ENCODE data around the gene COPG2. TPM values are rescaled to one million over a fixed set of nuclear protein-coding genes. Genes with fewer than 3 reads are reported as not detected.

Gene COPG2
- total RNA-seq, 5 donors from 2014 or later (not counting 1 experiment from before 2014, with no cell fraction given): 7.7 to 10.4 (median 8.5) TPM

GRCh38 chr7:130500910-130501309 is 167.6 kb downstream of the COPG2 start:
- Mint-ChIP-seq H3K9me3 (no peaks in the 10 kb centered on the region), H3K27me3 (no peaks in the 10 kb centered on the region), H3K4me1 (no peaks in the 10 kb centered on the region), H3K27ac (no peak overlapping the region), H3K4me3 (no peak overlapping the region), H3K36me3 (peaks cover 42% of the 10 kb centered on the region)
- ChIA-PET CTCF (no interaction called here), POLR2A (no interaction called here)
- no peak overlapping the region for H3K4me3 ChIP-seq (ENCODE audit: control insufficient read depth in 1 of 2, extremely low read depth in 1 of 2, low read length in 1 of 2)
- DNase-seq (no peak), ATAC-seq (replicated peaks in 1 of 4) (no peak)
- peaks cover 5 to 12% of the 10 kb centered on the region in 2 donors for H3K36me3 ChIP-seq (ENCODE audit: control insufficient read depth in 2 of 2, extremely low read depth in 1 of 2, insufficient read depth in 1 of 2, low read length in 1 of 2)
- no CpG with 5 or more reads among the region's 2 CpGs for WGBS (ENCODE audit: insufficient coverage)
- no peak overlapping the region for H3K27ac ChIP-seq (ENCODE audit: low read length)
- no peaks in the 10 kb centered on the region for H3K4me1 ChIP-seq (ENCODE audit: control insufficient read depth in 1 of 2, extremely low read depth in 1 of 2, insufficient read depth in 2 of 2, low read length in 2 of 2)
- H3K9me3 ChIP-seq: no peaks in the 10 kb centered on the region
- H3K27me3 ChIP-seq (replicated peaks in 1 of 2; ENCODE audit: control insufficient read depth in 2 of 2, extremely low read depth in 1 of 2, insufficient read depth in 2 of 2, low read length in 1 of 2): no peaks in the 10 kb centered on the region

DNA sequence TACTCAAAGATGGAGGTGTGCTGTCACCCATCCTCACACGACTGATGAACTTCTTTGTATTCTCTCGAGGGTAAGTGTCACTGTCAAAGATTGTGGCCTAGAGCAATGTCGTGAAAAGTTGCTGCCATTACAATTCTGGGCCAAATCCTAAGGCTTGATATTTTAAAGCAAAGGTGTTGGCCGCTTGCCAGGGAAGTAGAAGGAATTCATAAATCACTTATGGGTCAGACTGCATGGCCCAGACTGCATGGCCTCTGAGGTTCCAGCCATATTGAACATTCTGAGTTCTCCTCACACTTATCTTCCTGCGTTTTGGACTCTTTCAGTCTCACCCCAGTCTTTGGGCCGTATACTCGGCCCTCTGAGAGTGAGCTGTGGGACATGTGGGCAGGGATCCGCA is 168.1 kb downstream of the COPG2 start:
- Mint-ChIP-seq H3K36me3 (peaks cover 42% of the 10 kb centered on the region), H3K27ac (no peak overlapping the region), H3K4me1 (no peaks in the 10 kb centered on the region), H3K4me3 (no peak overlapping the region), H3K9me3 (no peaks in the 10 kb centered on the region), H3K27me3 (no peaks in the 10 kb centered on the region)
- WGBS (ENCODE audit: insufficient coverage): 97% methylated on average over 5 of the region's 8 CpGs
- no peak overlapping the region for H3K4me3 ChIP-seq (ENCODE audit: control insufficient read depth in 1 of 2, extremely low read depth in 1 of 2, low read length in 1 of 2)
- no peaks in the 10 kb centered on the region for H3K4me1 ChIP-seq (ENCODE audit: control insufficient read depth in 1 of 2, extremely low read depth in 1 of 2, insufficient read depth in 2 of 2, low read length in 2 of 2)
- H3K27me3 ChIP-seq (replicated peaks in 1 of 2; ENCODE audit: control insufficient read depth in 2 of 2, extremely low read depth in 1 of 2, insufficient read depth in 2 of 2, low read length in 1 of 2): no peaks in the 10 kb centered on the region
- DNase-seq (no peak), ATAC-seq (replicated peaks in 1 of 4) (no peak)
- ChIA-PET CTCF (no interaction called here), POLR2A (no interaction called here)
- H3K9me3 ChIP-seq: no peaks in the 10 kb centered on the region
- peaks cover 5 to 7% of the 10 kb centered on the region in 2 donors for H3K36me3 ChIP-seq (ENCODE audit: control insufficient read depth in 2 of 2, extremely low read depth in 1 of 2, insufficient read depth in 1 of 2, low read length in 1 of 2)
- no peak overlapping the region for H3K27ac ChIP-seq (ENCODE audit: low read length)

- no peak overlapping the region for H3K4me3 ChIP-seq (ENCODE audit: control insufficient read depth in 1 of 2, extremely low read depth in 1 of 2, low read length in 1 of 2)
- Mint-ChIP-seq H3K36me3 (peaks cover 9% of the 10 kb centered on the region), H3K4me1 (peaks cover 8 to 22% (median 16%) of the 10 kb centered on the region in 3 donors), H3K27me3 (peaks cover 21 to 41% of the 10 kb centered on the region in 2 donors), H3K27ac (no peak overlapping the region), H3K4me3 (no peak overlapping the region), H3K9me3 (no peaks in the 10 kb centered on the region)
- peaks cover 2 to 24% of the 10 kb centered on the region in 2 experiments for H3K4me1 ChIP-seq (ENCODE audit: control insufficient read depth in 1 of 2, extremely low read depth in 1 of 2, insufficient read depth in 2 of 2, low read length in 2 of 2)
- CTCF ChIA-PET: no interaction called here
- H3K36me3 ChIP-seq (ENCODE audit: control insufficient read depth in 2 of 2, extremely low read depth in 1 of 2, insufficient read depth in 1 of 2, low read length in 1 of 2): no peaks in the 10 kb centered on the region
- H3K27ac ChIP-seq (ENCODE audit: low read length): no peak overlapping the region
- ATAC-seq (replicated peaks in 1 of 4) (no peak), DNase-seq (no peak)
- no CpG with 5 or more reads among the region's 2 CpGs for WGBS (ENCODE audit: insufficient coverage)
- peaks cover 0 to 32% of the 10 kb centered on the region in 2 experiments for H3K27me3 ChIP-seq (replicated peaks in 1 of 2; ENCODE audit: control insufficient read depth in 2 of 2, extremely low read depth in 1 of 2, insufficient read depth in 2 of 2, low read length in 1 of 2)
- POLR2A ChIA-PET: no interaction called here
- no peaks in the 10 kb centered on the region for H3K9me3 ChIP-seq
Measured at GRCh38 chr7:130494431-130494858, 174.1 kb downstream of the COPG2 start.

- ATAC-seq (replicated peaks in 1 of 4): no peak
- Mint-ChIP-seq H3K4me3 (peak overlapping the region in 2 of 3 donors; percentile 67 to 80), H3K36me3 (peaks cover 8% of the 10 kb centered on the region), H3K4me1 (peaks cover 8 to 22% (median 16%) of the 10 kb centered on the region in 3 donors), H3K9me3 (no peaks in the 10 kb centered on the region), H3K27me3 (peaks cover 21 to 50% of the 10 kb centered on the region in 2 donors), H3K27ac (no peak overlapping the region)
- 45% methylated on average over 4 of the region's 13 CpGs for WGBS (ENCODE audit: insufficient coverage)
- ChIA-PET CTCF (no interaction called here), POLR2A (no interaction called here)
- no peaks in the 10 kb centered on the region for H3K36me3 ChIP-seq (ENCODE audit: control insufficient read depth in 2 of 2, extremely low read depth in 1 of 2, insufficient read depth in 1 of 2, low read length in 1 of 2)
- peaks cover 0 to 32% of the 10 kb centered on the region in 2 experiments for H3K27me3 ChIP-seq (replicated peaks in 1 of 2; ENCODE audit: control insufficient read depth in 2 of 2, extremely low read depth in 1 of 2, insufficient read depth in 2 of 2, low read length in 1 of 2)
- no peak overlapping the region for H3K27ac ChIP-seq (ENCODE audit: low read length)
- no peak for DNase-seq
- H3K9me3 ChIP-seq: no peaks in the 10 kb centered on the region
- peaks cover 2 to 24% of the 10 kb centered on the region in 2 experiments for H3K4me1 ChIP-seq (ENCODE audit: control insufficient read depth in 1 of 2, extremely low read depth in 1 of 2, insufficient read depth in 2 of 2, low read length in 2 of 2)
- peak overlapping the region in 1 of 2 donors; percentile 64 for H3K4me3 ChIP-seq (ENCODE audit: control insufficient read depth in 1 of 2, extremely low read depth in 1 of 2, low read length in 1 of 2)
Measured at GRCh38 chr7:130493275-130493873, 175.2 kb downstream of the COPG2 start.

GRCh38 chr7:130492523-130493274 is 175.8 kb downstream of the COPG2 start:
- Mint-ChIP-seq H3K36me3 (peaks cover 2% of the 10 kb centered on the region), H3K27ac (no peak overlapping the region), H3K27me3 (peaks cover 21 to 53% of the 10 kb centered on the region in 2 donors), H3K4me1 (peaks cover 8 to 22% (median 16%) of the 10 kb centered on the region in 3 donors), H3K9me3 (no peaks in the 10 kb centered on the region), H3K4me3 (peak overlapping the region; percentile 39 to 80 (median 67))
- WGBS (ENCODE audit: insufficient coverage): 51% methylated on average over 49 of the region's 50 CpGs
- ATAC-seq (replicated peaks in 1 of 4) (no peak), DNase-seq (peak in 2 of 35 experiments; percentile 13 to 16)
- Histone ChIP-seq H3K27ac (ENCODE audit: low read length) (no peak overlapping the region), H3K4me1 (ENCODE audit: control insufficient read depth in 1 of 2, extremely low read depth in 1 of 2, insufficient read depth in 2 of 2, low read length in 2 of 2) (peaks cover 2 to 24% of the 10 kb centered on the region in 2 experiments), H3K4me3 (ENCODE audit: control insufficient read depth in 1 of 2, extremely low read depth in 1 of 2, low read length in 1 of 2) (peak overlapping the region in 1 of 2 donors; percentile 64), H3K27me3 (replicated peaks in 1 of 2; ENCODE audit: control insufficient read depth in 2 of 2, extremely low read depth in 1 of 2, insufficient read depth in 2 of 2, low read length in 1 of 2) (peaks cover 0 to 32% of the 10 kb centered on the region in 2 experiments), H3K9me3 (no peaks in the 10 kb centered on the region), H3K36me3 (ENCODE audit: control insufficient read depth in 2 of 2, extremely low read depth in 1 of 2, insufficient read depth in 1 of 2, low read length in 1 of 2) (no peaks in the 10 kb centered on the region)
- CTCF ChIA-PET: no interaction called here
- POLR2A ChIA-PET: no interaction called here

- peak within 1 kb of the TSS; percentile 58 to 80 (median 70) for H3K4me3 Mint-ChIP-seq
- ATAC-seq (replicated peaks in 1 of 4) (peak; percentile 48 to 69 (median 56)), DNase-seq (peak in 5 of 35 experiments; percentile 3 to 37 (median 12))
- no peak within 1 kb of the TSS for H3K27ac Mint-ChIP-seq
- H3K27ac ChIP-seq (ENCODE audit: low read length): no peak within 1 kb of the TSS
- 28% methylated on average over 62 of the region's 71 CpGs for WGBS (ENCODE audit: insufficient coverage)
- ChIA-PET CTCF (no interaction called here), POLR2A (no interaction called here)
- no peaks in the 10 kb centered on the region for H3K36me3 ChIP-seq (ENCODE audit: control insufficient read depth in 2 of 2, extremely low read depth in 1 of 2, insufficient read depth in 1 of 2, low read length in 1 of 2)
- H3K27me3 Mint-ChIP-seq: peaks cover 21 to 58% of the 10 kb centered on the region in 2 donors
- H3K9me3 Mint-ChIP-seq: no peaks in the 10 kb centered on the region
- no peaks in the 10 kb centered on the region for H3K36me3 Mint-ChIP-seq
- peak within 1 kb of the TSS; percentile 12 to 80 for H3K4me3 ChIP-seq (ENCODE audit: control insufficient read depth in 1 of 2, extremely low read depth in 1 of 2, low read length in 1 of 2)
- peaks cover 11 to 25% (median 18%) of the 10 kb centered on the region in 3 donors for H3K4me1 Mint-ChIP-seq
- no peaks in the 10 kb centered on the region for H3K9me3 ChIP-seq
- peaks cover 0 to 32% of the 10 kb centered on the region in 2 experiments for H3K27me3 ChIP-seq (replicated peaks in 1 of 2; ENCODE audit: control insufficient read depth in 2 of 2, extremely low read depth in 1 of 2, insufficient read depth in 2 of 2, low read length in 1 of 2)
- H3K4me1 ChIP-seq (ENCODE audit: control insufficient read depth in 1 of 2, extremely low read depth in 1 of 2, insufficient read depth in 2 of 2, low read length in 2 of 2): peaks cover 5 to 25% of the 10 kb centered on the region in 2 experiments
Measured at GRCh38 chr7:130491841-130492522, 176.6 kb downstream of the COPG2 start, which contains the start of gene MEST. Gene MEST (plus strand): TSS chr7:130492085. CDS start chr7:130492314, 229 bp downstream.
